ENCODE measurements around the gene TBXAS1. TPM values are rescaled to one million over a fixed set of nuclear protein-coding genes. Genes with fewer than 3 reads are reported as not detected.

The TBXAS1 gene
- total RNA-seq, 2 experiments from 2014 or later = 5.5 to 6.0 TPM

GRCh38 chr7:139913845-139914135, 84.7 kb downstream of the TBXAS1 start:
- ATAC-seq (ENCODE audit: poor library complexity) (no peak), DNase-seq (no peak)
- H3K4me3 ChIP-seq (ENCODE audit: low read length) = no peak overlapping the region
- peaks cover 11% of the 10 kb centered on the region for H3K4me1 ChIP-seq (ENCODE audit: insufficient read depth, low read length)
- H3K27ac ChIP-seq (ENCODE audit: low read depth in 1 of 2, low read length in 2 of 2) = no peak overlapping the region
- no peaks in the 10 kb centered on the region for H3K9me3 ChIP-seq (ENCODE audit: control insufficient read depth in 1 of 2, insufficient read depth in 1 of 2, low read length in 2 of 2)
- no peak for TF ChIP-seq CTCF (IDR thresholded peaks at IDR 0.05)
- intact Hi-C loops (cut with DNase I, micrococcal nuclease) = no loop called here
- ChIA-PET POLR2A (no interaction called here), CTCF (no interaction called here)
- Mint-ChIP-seq H3K27ac (no peak overlapping the region), H3K36me3 (ENCODE audit: low read depth) (peaks cover 4% of the 10 kb centered on the region), H3K4me3 (no peak overlapping the region), H3K27me3 (no peaks in the 10 kb centered on the region), H3K9me3 (no peaks in the 10 kb centered on the region), H3K4me1 (ENCODE audit: low read depth) (peaks cover 17% of the 10 kb centered on the region)
- H3K36me3 ChIP-seq (ENCODE audit: insufficient read depth, low read length) = no peaks in the 10 kb centered on the region
- no peaks in the 10 kb centered on the region for H3K27me3 ChIP-seq (ENCODE audit: control insufficient read depth in 1 of 2, insufficient read depth in 2 of 2, low read length in 2 of 2)

DNA sequence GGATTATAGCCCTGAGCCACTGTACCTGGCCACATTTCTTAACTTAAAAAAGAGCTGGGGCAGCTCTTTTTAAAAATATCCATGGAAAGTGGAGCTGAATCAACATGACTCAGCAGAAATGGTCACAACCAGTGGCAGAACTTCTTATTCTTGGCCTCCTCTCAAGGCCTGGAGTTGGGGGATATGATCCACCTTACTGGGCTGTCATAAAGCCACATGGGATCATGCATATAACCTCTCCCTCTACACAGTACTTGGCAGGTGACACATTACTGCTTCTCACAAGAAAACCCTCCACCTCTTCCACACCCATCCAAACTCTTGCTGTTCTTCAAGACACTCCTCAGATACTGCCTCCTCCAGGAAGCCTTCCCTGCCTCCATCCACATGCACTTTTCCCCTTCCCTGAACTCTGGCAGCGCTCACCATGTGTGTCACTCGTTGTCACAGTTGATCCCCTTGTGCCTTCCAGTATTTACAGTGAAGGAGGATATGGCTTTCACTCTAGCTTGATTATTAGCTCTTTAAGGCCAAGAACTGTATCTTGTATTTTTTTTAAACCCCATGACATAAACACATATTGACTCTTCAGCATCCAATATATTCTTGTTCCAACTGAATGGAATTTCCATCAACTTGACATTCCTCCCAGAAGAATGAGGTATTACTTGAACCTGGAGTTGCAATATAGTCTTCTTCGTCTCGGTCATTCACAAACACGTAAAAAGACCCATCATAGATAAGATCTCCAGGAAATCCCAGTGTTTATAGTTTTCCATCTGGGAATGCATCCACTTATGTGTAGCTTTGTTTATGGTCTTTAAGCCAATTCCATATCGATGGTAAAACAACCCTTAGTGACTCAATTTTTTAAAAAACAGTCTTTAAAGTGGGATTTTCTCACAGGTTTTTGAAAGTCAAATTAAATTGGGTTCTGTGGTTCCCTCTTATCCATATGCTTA, 85.5 kb downstream of the TBXAS1 start:
- ATAC-seq (ENCODE audit: poor library complexity) (no peak), DNase-seq (no peak)
- peaks cover 11% of the 10 kb centered on the region for H3K4me1 ChIP-seq (ENCODE audit: insufficient read depth, low read length)
- intact Hi-C loops (cut with DNase I, micrococcal nuclease) = no loop called here
- H3K4me3 Mint-ChIP-seq = no peak overlapping the region
- no peaks in the 10 kb centered on the region for H3K27me3 ChIP-seq (ENCODE audit: control insufficient read depth in 1 of 2, insufficient read depth in 2 of 2, low read length in 2 of 2)
- H3K9me3 Mint-ChIP-seq = no peaks in the 10 kb centered on the region
- no peak overlapping the region for H3K27ac Mint-ChIP-seq
- no peak overlapping the region for H3K27ac ChIP-seq (ENCODE audit: low read depth in 1 of 2, low read length in 2 of 2)
- H3K9me3 ChIP-seq (ENCODE audit: control insufficient read depth in 1 of 2, insufficient read depth in 1 of 2, low read length in 2 of 2) = no peaks in the 10 kb centered on the region
- ChIA-PET CTCF (no interaction called here), POLR2A (no interaction called here)
- no peaks in the 10 kb centered on the region for H3K36me3 ChIP-seq (ENCODE audit: insufficient read depth, low read length)
- no peak for TF ChIP-seq CTCF (IDR thresholded peaks at IDR 0.05)
- peaks cover 4% of the 10 kb centered on the region for H3K36me3 Mint-ChIP-seq (ENCODE audit: low read depth)
- no peaks in the 10 kb centered on the region for H3K27me3 Mint-ChIP-seq
- H3K4me1 Mint-ChIP-seq (ENCODE audit: low read depth) = peaks cover 13% of the 10 kb centered on the region
- no peak overlapping the region for H3K4me3 ChIP-seq (ENCODE audit: low read length)

GRCh38 chr7:139915268-139915863, 86.3 kb downstream of the TBXAS1 start:
- Histone ChIP-seq H3K36me3 (ENCODE audit: insufficient read depth, low read length) (no peaks in the 10 kb centered on the region), H3K9me3 (ENCODE audit: control insufficient read depth in 1 of 2, insufficient read depth in 1 of 2, low read length in 2 of 2) (no peaks in the 10 kb centered on the region), H3K27me3 (ENCODE audit: control insufficient read depth in 1 of 2, insufficient read depth in 2 of 2, low read length in 2 of 2) (no peaks in the 10 kb centered on the region), H3K4me3 (ENCODE audit: low read length) (no peak overlapping the region), H3K27ac (ENCODE audit: low read depth in 1 of 2, low read length in 2 of 2) (no peak overlapping the region), H3K4me1 (ENCODE audit: insufficient read depth, low read length) (peaks cover 11% of the 10 kb centered on the region)
- Mint-ChIP-seq H3K4me1 (ENCODE audit: low read depth) (peaks cover 13% of the 10 kb centered on the region), H3K27ac (no peak overlapping the region), H3K4me3 (no peak overlapping the region), H3K27me3 (no peaks in the 10 kb centered on the region), H3K9me3 (no peaks in the 10 kb centered on the region), H3K36me3 (ENCODE audit: low read depth) (peaks cover 4% of the 10 kb centered on the region)
- ATAC-seq (ENCODE audit: poor library complexity) (no peak), DNase-seq (no peak)
- POLR2A ChIA-PET = no interaction called here
- TF ChIP-seq CTCF (IDR thresholded peaks at IDR 0.05) = no peak
- CTCF ChIA-PET = no interaction called here
- intact Hi-C loops (cut with DNase I, micrococcal nuclease) = no loop called here
